HG03025 (cell line): ENCODE data around the gene EVA1A.

Source experiments
- ATAC-seq: cut with Tn5 transposase; IDR thresholded peaks from one replicate; pipeline ENCODE4 v1.9.1; 2021; ENCODE audit warnings: mild to moderate bottlenecking, moderate library complexity; ENCODE audit not compliant: unreplicated experiment, low FRiP score

Gene EVA1A

DNA sequence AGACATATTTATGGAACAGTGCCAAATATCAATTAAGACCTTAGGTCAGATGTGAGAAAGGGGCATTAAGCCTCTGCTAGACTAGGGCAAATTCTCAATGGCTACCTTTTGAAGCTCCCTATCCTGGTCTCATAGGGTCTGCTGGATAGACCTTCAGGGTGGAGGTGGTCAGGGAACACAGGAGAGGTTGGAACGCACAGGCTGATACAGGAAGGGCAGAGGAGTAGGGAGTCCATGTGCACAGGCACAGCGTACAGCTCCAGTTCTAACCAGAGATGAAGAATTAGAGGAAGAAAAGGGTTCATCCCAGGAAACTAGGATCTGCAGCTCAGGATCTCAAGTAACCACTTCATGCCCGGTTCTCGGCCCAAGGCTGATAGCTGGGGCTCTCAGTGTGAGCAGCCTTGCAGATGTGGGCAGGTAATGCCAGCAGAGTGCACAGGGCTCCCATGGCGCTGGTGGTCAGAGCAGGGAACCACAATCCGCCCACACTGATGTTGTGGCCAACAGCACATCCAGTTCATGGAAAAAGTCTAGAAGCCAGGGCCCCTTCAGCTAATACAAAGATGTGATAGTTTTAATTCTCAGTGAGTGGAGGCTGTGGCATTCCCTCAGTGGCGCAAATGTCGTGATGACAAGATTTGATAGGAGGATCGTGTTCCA, 3.4 kb upstream of the EVA1A start:
- ATAC-seq: no peak

DNA sequence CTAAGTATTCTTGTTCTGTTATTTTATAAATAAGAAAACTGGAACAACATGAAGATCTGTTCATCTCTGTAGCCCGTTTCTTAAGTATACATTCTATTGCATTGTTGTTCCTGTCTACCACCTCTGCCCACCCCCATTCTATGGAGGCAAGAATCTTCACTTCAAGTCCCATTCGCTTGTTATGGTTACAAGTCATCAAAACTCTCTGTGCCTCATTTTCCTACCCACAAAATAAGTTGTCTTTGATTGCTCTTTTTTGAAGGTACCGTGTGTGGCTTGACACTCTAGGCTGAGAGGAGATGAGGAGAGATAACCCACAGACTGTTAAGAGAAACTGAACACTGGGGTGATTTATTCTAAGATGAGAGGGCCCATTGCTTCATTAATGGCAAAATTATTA, 2.9 kb upstream of the EVA1A start:
- no peak for ATAC-seq

- no peak for ATAC-seq
Measured at GRCh38 chr2:75562513-75562864, 1.8 kb upstream of the EVA1A start.

DNA sequence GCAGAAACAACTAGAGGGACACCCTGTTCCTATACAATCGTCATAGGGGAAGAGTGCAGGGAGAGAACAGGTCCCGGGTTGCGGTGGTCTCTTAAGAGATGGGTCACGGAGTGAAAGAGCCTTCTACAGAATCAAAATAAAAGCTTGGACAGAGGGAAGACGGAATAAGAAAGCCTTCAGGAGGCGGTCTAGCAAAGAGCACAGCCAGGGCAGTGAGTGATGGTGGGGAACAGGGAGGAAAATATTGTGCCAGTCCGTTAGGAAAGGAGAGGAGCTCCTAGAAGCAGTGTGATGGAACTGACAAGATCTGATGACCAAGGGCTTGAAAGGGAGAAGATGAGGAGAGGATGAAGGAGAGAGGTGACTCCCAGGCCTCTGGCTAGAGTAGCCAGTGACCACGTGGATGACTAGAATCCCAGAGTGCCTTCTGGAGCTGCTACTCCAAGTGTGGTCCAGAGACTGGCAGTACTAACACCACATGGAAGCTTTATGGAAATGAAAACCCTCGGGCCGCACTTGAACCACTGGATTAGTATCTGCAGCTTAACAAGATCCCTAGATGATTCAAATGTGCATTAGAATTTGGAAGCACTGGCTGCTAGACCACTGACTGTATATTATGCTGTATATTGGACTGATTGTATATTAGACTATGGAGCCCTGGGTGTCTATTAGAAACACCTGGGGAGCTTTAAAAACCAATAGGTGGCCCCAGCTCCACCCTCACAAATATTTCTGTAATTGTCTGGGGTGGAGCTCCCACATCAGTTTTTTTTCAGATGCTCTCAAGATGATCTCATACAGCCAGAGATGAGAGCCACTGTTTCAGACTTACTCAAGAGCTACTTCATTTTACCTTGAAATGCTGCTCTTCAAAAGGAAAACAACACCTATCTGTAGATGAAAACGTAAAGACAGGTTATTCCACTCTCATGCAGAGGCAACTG, 1.1 kb upstream of the EVA1A start:
- ATAC-seq: no peak

GRCh38 chr2:75560022-75560767, 544 bp downstream of the EVA1A start:
- ATAC-seq: no peak

GRCh38 chr2:75559680-75560021, 1.1 kb downstream of the EVA1A start:
- no peak for ATAC-seq

DNA sequence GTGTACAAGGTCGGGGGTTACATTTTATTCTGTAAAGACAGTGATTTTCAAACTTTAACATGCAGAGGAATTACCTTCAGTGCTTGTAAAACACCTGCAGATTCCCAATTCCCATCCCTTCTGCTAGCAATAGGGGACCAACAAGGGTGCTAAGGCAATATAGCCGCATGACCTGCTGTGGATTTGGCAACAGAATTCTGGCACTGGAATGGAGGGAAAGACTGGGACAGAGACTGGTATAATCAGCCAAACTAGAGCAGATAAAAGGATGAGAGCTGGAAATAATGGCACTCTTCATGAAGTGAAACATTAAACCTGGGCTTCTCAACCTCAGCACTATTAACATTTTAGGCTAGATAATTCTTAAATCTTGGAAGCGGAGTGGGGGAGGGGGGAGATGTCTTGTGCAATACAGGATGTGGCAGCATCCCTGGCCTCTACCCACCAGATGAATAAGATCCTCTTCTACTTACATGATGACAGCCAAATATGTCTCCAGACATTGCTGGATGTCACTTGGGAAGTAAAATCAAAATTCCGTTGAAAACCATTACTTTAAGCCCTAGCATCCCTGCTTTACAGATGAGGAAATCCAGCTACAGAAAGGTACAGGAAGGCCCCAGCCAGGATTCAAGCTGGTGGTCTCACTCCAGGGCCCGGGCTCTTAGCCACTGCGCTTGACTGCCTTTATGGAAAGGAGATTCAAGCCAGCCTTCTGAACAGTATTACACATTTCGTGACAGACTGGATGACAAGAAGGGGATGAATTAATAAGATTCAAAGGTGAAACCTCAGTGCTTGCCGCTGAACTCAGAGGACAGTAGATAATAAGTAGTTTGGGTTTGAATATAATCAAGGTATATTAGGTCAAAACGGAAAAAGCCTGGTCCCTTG, 1.7 kb downstream of the EVA1A start:
- ATAC-seq: no peak

DNA sequence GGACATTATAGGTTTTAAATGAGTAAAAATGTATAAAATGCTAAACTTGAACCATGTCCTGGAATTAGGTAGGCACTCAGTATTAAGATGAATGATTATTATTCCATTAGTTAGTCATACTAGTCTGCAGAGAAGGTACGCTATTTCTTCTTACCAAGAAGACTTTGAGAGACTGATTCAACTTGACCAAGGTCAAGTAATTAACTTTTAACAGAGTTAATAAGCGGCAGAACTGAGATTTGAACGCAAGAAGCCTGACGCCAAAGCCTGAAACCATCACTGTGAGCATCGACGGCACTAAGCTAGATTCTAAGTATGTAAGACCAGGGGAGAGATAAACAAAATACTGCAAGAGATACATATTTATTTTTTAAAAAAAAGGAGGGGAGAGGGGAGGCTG, 2.6 kb downstream of the EVA1A start:
- no peak for ATAC-seq

- no peak for ATAC-seq
Measured at GRCh38 chr2:75557474-75558133, 3.1 kb downstream of the EVA1A start.

DNA sequence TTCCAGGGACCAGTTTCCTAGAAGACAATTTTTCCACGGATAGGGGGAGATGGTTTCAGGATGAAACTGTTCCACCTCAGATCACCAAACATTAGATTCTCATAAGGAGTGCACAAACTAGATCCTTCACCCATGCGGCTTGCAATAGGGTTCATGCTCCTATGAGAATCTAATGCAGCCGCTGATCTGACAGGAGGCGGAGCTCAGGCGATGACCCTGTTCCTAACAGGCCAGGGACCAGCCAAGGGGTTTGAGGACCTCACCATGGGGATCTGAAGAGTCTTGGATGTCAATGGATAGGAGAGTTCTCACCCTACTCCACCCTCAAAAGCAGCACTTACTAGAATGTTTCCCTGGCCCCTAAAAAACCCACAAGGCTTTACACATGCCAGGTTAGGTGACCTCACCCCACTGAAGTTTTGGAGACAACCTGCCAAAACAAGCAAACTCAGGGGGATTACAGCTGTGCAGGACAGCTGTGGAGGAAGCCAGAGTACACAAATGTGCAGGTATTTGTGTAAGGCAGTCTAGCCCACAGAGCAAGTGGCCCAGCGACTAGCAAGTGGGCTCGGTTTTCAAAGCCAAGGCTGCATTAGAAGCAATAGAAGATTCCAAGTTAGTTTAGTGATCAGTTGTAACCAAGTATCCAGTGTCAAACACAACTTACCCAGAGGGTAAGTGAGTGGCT, 3.9 kb downstream of the EVA1A start:
- no peak for ATAC-seq

DNA sequence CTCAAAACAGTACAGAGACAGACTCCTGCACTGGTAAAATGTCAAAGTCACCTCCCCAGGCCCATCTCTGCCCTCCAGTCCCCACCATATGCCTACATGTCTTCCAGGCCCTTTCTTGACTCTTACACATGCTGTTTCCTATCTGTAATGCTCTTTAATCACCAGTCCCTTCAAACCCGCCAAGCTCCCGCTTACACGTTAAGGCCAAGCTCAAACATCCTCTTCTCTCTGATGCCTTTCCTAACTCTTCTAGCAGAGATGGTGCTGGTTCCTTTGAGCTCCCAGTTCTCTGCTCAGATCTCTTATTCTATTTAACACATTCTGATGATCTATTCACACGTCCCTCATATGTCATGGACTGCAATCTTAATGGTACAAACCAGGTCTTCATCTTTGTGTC, 5.0 kb downstream of the EVA1A start:
- ATAC-seq: no peak

- ATAC-seq: no peak
Measured at GRCh38 chr2:75553935-75554531, 6.7 kb downstream of the EVA1A start.

- no peak for ATAC-seq
Measured at GRCh38 chr2:75552222-75552621, 8.5 kb downstream of the EVA1A start.

DNA sequence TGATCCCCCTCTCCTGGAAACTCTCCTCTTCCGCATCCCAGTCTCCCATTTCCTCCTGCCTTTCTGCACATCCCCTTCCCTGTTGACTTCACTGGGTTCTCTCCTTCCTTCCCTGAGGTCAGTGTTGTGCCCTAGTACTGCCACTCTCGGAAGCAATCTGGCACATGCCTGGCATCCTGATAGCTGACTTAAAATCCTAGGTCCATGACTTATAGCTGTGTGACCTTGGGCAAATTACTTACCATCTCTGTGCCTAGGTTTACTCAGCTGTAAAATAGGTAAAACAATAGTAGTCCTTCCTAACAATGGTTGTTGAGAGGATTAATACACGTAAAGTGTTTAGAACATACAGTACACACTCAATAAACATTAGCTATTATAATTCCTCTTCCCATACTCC, 9.3 kb downstream of the EVA1A start:
- ATAC-seq: no peak

- no peak for ATAC-seq
Measured at GRCh38 chr2:75549401-75550253, 11.1 kb downstream of the EVA1A start.

DNA sequence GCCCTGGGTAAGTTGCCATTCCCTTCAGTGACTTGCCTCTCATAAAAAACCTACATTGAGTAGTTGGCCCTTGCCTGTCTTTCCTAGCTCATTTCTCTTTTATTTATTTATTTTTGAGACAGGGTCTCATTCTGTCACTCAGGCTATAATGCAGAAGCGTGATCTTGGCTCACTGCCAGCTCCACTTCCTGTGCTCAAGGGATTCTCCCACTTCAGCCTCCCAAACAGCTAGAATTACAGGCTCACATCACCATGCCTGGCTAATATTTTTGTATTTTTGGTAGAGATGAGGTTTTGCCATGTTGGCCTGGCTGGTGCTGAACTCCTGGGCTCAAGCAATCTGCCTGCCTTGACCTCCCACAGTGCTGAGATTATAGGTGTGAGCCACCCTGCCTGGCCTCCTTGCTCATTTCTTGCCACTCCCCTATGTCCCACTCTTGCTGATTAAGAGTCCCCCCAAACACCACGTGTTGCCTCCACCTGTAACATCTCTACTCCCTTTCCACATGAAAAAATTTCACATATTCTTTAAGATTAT, 12.6 kb downstream of the EVA1A start:
- no peak for ATAC-seq

GRCh38 chr2:75547345-75548035, 13.2 kb downstream of the EVA1A start:
- ATAC-seq: no peak
